HepG2 (cell line): ENCODE measurements around the gene FAM229A. TPM values are rescaled to one million over a fixed set of nuclear protein-coding genes. Genes with fewer than 3 reads are reported as not detected.

ENCODE experiments used
- ATAC-seq: fragments of 200-7000 bp; cut with Tn5 transposase; 3 replicates; pipeline ENCODE4 v1.9.1; 2020; ENCODE audit warnings: mild to moderate bottlenecking, moderate library complexity
- BruUV-seq: library from RNA; stranded (reverse); fragments of 400-500 nt; replicated peaks from 2 replicates; lab custom pipeline; 2021; lab: Mats Ljungman, UMichigan
- CTCF ChIA-PET: fragments of 300-600 bp; formaldehyde crosslinking; extraction: SDS; loops from one replicate; lab custom pipeline; 2021; ENCODE audit warnings: low total read pairs, inconsistent platforms, low intra/inter-chr PET ratio; lab: Yijun Ruan, JAX
- POLR2A ChIA-PET: fragments of 350-600 bp; sonication (Branson Sonifier 250); formaldehyde crosslinking; loops from one replicate; lab custom pipeline; 2020; ENCODE audit warnings: antibody characterized with exemption, inconsistent platforms; lab: Yijun Ruan, JAX
- DNase-seq: peaks from one replicate; pipeline ENCODE4 v3.0.0-alpha.2; 2015; ENCODE audit warnings: low spot score
- FAIRE-seq: peaks from 3 replicates; lab custom pipeline; 2011; peaks lifted over from hg19 to GRCh38; lab: Jason Lieb, UNC
- H2AFZ ChIP-seq: one replicate; pipeline ENCODE4 v1.6.1; 2011; ENCODE audit warnings: low read length, inconsistent platforms
- H3K27ac ChIP-seq: fragments of 300-600 bp; 3 replicates; pipeline ENCODE4 v1.8.0; 2011; ENCODE audit warnings: mixed run types, mild to moderate bottlenecking, mixed read lengths, low read length, inconsistent platforms; ENCODE audit not compliant: insufficient read depth; ENCODE audit errors: extremely low read length
- H3K27me3 ChIP-seq, 2 experiments: fragments of 200-600 bp in 1 of 2; 2 replicates in 1 of 2; 3 replicates in 1 of 2; pipeline versions ENCODE4 v1.6.0 to v1.8.0; 2011; ENCODE audit warnings: low read length in 2 of 2, mild to moderate bottlenecking in 2 of 2, moderate library complexity in 2 of 2, inconsistent platforms in 1 of 2; ENCODE audit not compliant: insufficient read depth in 2 of 2, control insufficient read depth in 1 of 2
- H3K36me3 ChIP-seq, 2 experiments: fragments of 200-600 bp in 1 of 2; replicated peaks in 1 of 2; 2 replicates in 1 of 2; 3 replicates in 1 of 2; pipeline versions ENCODE4 v1.5.1 to v1.8.0; 2011; ENCODE audit warnings: low read length in 2 of 2, inconsistent platforms in 1 of 2; ENCODE audit not compliant: insufficient read depth in 2 of 2, control insufficient read depth in 1 of 2
- H3K4me1 ChIP-seq: 2 replicates; pipeline ENCODE4 v1.5.1; 2012; ENCODE audit warnings: low read length, inconsistent platforms; ENCODE audit not compliant: insufficient read depth
- H3K4me2 ChIP-seq: 2 replicates; pipeline ENCODE4 v1.6.0; 2011; ENCODE audit warnings: low read depth, low read length, inconsistent platforms
- H3K4me3 ChIP-seq, 3 experiments: fragments of 200-600 bp in 1 of 3; sonication (generic), shearing (Covaris generic) in 1 of 3; replicated peaks in 1 of 3; 2 replicates each; pipeline ENCODE4 v1.5.1; 2011 to 2016; ENCODE audit warnings: low read length in 3 of 3, inconsistent platforms in 2 of 3, low read depth in 2 of 3, mild to moderate bottlenecking in 2 of 3, control low read depth in 1 of 3, mixed read lengths in 1 of 3; ENCODE audit not compliant: insufficient read depth in 1 of 3
- H3K79me2 ChIP-seq: one replicate; pipeline ENCODE4 v1.6.1; 2011; ENCODE audit warnings: low read length, inconsistent platforms; ENCODE audit not compliant: insufficient read depth
- H3K9ac ChIP-seq: 2 replicates; pipeline ENCODE4 v1.6.0; 2011; ENCODE audit warnings: mild to moderate bottlenecking, low read depth, low read length, inconsistent platforms; ENCODE audit not compliant: insufficient read depth
- H3K9me3 ChIP-seq: 2 replicates; pipeline ENCODE4 v1.5.1; 2012; ENCODE audit warnings: mild to moderate bottlenecking, low read length
- H4K20me1 ChIP-seq: 2 replicates; pipeline ENCODE4 v1.6.0; 2011; ENCODE audit warnings: inconsistent platforms, mild to moderate bottlenecking, low read length, moderate library complexity; ENCODE audit not compliant: insufficient read depth
- NONO ChIP-seq, 2 experiments: fragments of 450-650 bp in 1 of 2; sonication (generic) in 1 of 2; formaldehyde crosslinking in 1 of 2; IDR thresholded peaks in 1 of 2; conservative IDR thresholded peaks in 1 of 2; 2 replicates each; pipeline versions ENCODE4 v1.6.1 to v1.8.0; 2017 to 2022; ENCODE audit warnings: mild to moderate bottlenecking in 1 of 2, missing genetic modification reagents in 1 of 2, moderate library complexity in 1 of 2
- ONECUT2 ChIP-seq: sonication (generic); formaldehyde crosslinking; IDR thresholded peaks from 2 replicates; pipeline ENCODE4 v1.4.0; 2020; ENCODE audit warnings: missing genetic modification reagents
- WGBS: methylation state at CpG from one replicate; pipeline ENCODE4 v1.1.6; 2017; ENCODE audit warnings: low lambda C conversion rate; 5-methylcytosine and 5-hydroxymethylcytosine counted together
- in situ Hi-C: cut with HindIII; loops from 2 replicates; pipeline ENCODE4 v1.10.0; 2017; ENCODE audit warnings: low pct_unique_long_range_greater_than_20kb; ENCODE audit not compliant: extremely low pct_ligation_motif_present
- intact Hi-C: fragments of 100-400 bp; cut with micrococcal nuclease; formaldehyde crosslinking; loops from one replicate; pipeline ENCODE4 v1.10.0; 2022; ENCODE audit not compliant: unreplicated experiment
- polyA plus RNA-seq, 8 experiments: library from polyadenylated mRNA; depleted of rRNA in 3 of 8; stranded (reverse) in 7 of 8; unstranded in 1 of 8; fragments of >200 nt; fragmentation: Illumina TruSeq in 4 of 8; extraction: Trizol in 4 of 8; gene quantifications; 2 replicates each; pipeline versions ENCODE4 v1.2.1 to v1.2.3, GENCODE V29; 2011 to 2016; ENCODE audit warnings: low read depth in 4 of 8, missing spikeins in 1 of 8, mixed read lengths in 1 of 8; ENCODE audit not compliant: insufficient read depth in 1 of 8
- total RNA-seq, 5 experiments: library from RNA; depleted of rRNA; stranded (reverse); fragments of >200 nt; fragmentation: Illumina TruSeq; extraction: Trizol; gene quantifications; 2 replicates each; pipeline ENCODE4 v1.2.3, GENCODE V29; 2016; ENCODE audit warnings: low read depth in 1 of 5
- TF ChIP-seq, protein P1 (sequence below): sonication (generic); formaldehyde crosslinking; IDR thresholded peaks from 2 replicates; pipeline ENCODE4 v1.5.0; 2020; ENCODE audit warnings: mild to moderate bottlenecking, missing genetic modification reagents
- TF ChIP-seq, protein P2 (sequence below): sonication (generic); formaldehyde crosslinking; IDR thresholded peaks from 2 replicates; pipeline ENCODE4 v1.5.0; 2020; ENCODE audit warnings: mild to moderate bottlenecking, missing genetic modification reagents
- TF ChIP-seq, protein P3 (sequence below): sonication (generic); formaldehyde crosslinking; IDR thresholded peaks from 2 replicates; pipeline ENCODE4 v1.4.0; 2020; ENCODE audit warnings: missing genetic modification reagents; ENCODE audit errors: not compliant biosample characterization
- TF ChIP-seq, protein P4 (sequence below): sonication (generic); formaldehyde crosslinking; IDR thresholded peaks from 2 replicates; pipeline ENCODE4 v1.4.0; 2020; ENCODE audit warnings: missing genetic modification reagents

FAM229A gene
- total and polyA plus RNA-seq, 2 of the 13 experiments (the other 11 are each of a cell fraction or from before 2014, with no cell fraction given): 3.2 to 17.6 TPM

DNA sequence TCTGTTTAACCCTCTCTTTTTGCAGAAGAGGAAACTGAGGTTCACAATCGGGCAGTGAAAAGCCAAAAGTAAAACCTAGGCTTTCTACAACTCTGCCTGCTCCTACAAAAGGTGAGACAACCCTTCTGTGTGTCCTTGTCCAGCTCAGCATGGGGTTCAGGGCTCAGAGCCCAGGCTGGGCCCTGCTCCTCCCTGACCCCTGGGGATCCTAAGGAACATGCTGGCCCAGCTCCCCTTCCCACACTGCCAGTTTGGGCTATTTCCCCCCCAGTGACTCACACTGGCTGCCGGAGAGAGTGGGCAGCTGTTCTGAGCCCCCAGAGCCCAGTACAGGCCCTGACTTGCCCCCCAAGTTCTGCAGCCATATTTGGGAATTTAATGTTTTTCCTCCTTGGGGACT, 8.9 kb downstream of the FAM229A start:
- no TSS peak for BruUV-seq
- H2AFZ ChIP-seq: no peak overlapping the region
- TF ChIP-seq, protein P1, sequence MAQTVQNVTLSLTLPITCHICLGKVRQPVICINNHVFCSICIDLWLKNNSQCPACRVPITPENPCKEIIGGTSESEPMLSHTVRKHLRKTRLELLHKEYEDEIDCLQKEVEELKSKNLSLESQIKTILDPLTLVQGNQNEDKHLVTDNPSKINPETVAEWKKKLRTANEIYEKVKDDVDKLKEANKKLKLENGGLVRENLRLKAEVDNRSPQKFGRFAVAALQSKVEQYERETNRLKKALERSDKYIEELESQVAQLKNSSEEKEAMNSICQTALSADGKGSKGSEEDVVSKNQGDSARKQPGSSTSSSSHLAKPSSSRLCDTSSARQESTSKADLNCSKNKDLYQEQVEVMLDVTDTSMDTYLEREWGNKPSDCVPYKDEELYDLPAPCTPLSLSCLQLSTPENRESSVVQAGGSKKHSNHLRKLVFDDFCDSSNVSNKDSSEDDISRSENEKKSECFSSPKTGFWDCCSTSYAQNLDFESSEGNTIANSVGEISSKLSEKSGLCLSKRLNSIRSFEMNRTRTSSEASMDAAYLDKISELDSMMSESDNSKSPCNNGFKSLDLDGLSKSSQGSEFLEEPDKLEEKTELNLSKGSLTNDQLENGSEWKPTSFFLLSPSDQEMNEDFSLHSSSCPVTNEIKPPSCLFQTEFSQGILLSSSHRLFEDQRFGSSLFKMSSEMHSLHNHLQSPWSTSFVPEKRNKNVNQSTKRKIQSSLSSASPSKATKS (CRISPR knock-in tag): no peak
- no peaks in the 10 kb centered on the region for H3K79me2 ChIP-seq
- peak overlapping the region; percentile 92 for H3K27ac ChIP-seq
- H3K4me3 ChIP-seq: no peak overlapping the region
- H3K9ac ChIP-seq: no peak overlapping the region; the same call in 1 of the 2 replicates
- intact Hi-C loops (no loop called here), in situ Hi-C loops (no loop called here)
- no peaks in the 10 kb centered on the region for H3K36me3 ChIP-seq
- 90% methylated on average over 2 of the region's 2 CpGs for WGBS
- DNase-seq (no peak), ATAC-seq (no peak), FAIRE-seq (no peak)
- no peaks in the 10 kb centered on the region for H3K27me3 ChIP-seq
- peaks cover 63% of the 10 kb centered on the region for H3K4me1 ChIP-seq
- H4K20me1 ChIP-seq: no peaks in the 10 kb centered on the region
- H3K4me2 ChIP-seq: peak overlapping the region; percentile 80
- H3K9me3 ChIP-seq: no peaks in the 10 kb centered on the region
- ChIA-PET CTCF (no interaction called here), POLR2A (interaction anchor here (1.0 to 10.1 kb wide), 9 partner anchors 11 to 138 kb away, joined by 3 to 222 read pairs (median 17); partner anchors contain the start of genes BSDC1, HDAC1 and MARCKSL1)

DNA sequence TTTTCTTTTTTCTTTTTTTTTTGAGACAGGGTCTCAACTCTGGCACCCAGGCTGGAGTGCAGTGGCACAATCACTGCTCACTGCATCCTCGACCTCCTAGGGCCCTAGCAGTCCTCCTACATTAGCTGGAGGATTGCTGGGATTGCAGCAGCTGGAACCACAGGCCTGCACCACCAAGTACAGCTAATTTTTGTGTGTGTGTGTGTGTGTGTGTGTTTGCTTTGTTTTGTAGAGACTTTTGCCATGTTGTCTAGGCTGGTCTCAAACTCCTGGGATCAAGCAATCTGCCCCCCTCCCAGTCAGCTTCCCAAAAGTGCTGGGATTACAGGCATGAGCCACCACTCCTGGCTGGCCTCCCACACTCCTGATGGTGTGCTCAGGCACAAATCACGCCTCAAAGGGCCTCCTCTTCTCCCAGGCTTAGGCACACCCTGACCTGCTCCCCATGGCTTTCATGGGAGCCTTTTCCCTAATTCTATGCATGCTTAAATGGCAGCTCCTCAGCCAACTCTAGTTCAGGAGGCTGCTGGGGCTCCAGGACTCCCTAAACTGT, 9.4 kb downstream of the FAM229A start:
- H3K9ac ChIP-seq: peak overlapping the region; percentile 87
- ATAC-seq: no peak
- no peaks in the 10 kb centered on the region for H4K20me1 ChIP-seq
- H3K79me2 ChIP-seq: no peaks in the 10 kb centered on the region
- no peak for DNase-seq
- ChIA-PET CTCF (no interaction called here), POLR2A (interaction anchor here (1.2 to 10.1 kb wide), 14 partner anchors 10 to 173 kb away, joined by 3 to 222 read pairs (median 12); partner anchors contain the start of genes BSDC1, FAM229A, HDAC1 and LCK)
- FAIRE-seq: peak; percentile 12
- in situ Hi-C loops: no loop called here
- peak overlapping the region; percentile 80 for H3K4me2 ChIP-seq
- WGBS: 71% methylated on average over 1 of the region's 2 CpGs
- H3K36me3 ChIP-seq: no peaks in the 10 kb centered on the region
- no TSS peak for BruUV-seq
- peak overlapping the region; percentile 92 for H3K27ac ChIP-seq
- peaks cover 63% of the 10 kb centered on the region for H3K4me1 ChIP-seq
- peak overlapping the region in 1 of 3 experiments; percentile 73; a peak in 1 of 6 replicates for H3K4me3 ChIP-seq
- intact Hi-C loops: no loop called here
- no peaks in the 10 kb centered on the region for H3K9me3 ChIP-seq
- no peak overlapping the region for H2AFZ ChIP-seq
- no peaks in the 10 kb centered on the region for H3K27me3 ChIP-seq
- TF ChIP-seq ONECUT2 (CRISPR knock-in tag) (no peak), NONO (IDR thresholded peaks at IDR 0.05) (no peak), NONO (CRISPR knock-in tag; conservative IDR thresholded peaks at IDR 0.05) (no peak)
- TF ChIP-seq, protein P2, sequence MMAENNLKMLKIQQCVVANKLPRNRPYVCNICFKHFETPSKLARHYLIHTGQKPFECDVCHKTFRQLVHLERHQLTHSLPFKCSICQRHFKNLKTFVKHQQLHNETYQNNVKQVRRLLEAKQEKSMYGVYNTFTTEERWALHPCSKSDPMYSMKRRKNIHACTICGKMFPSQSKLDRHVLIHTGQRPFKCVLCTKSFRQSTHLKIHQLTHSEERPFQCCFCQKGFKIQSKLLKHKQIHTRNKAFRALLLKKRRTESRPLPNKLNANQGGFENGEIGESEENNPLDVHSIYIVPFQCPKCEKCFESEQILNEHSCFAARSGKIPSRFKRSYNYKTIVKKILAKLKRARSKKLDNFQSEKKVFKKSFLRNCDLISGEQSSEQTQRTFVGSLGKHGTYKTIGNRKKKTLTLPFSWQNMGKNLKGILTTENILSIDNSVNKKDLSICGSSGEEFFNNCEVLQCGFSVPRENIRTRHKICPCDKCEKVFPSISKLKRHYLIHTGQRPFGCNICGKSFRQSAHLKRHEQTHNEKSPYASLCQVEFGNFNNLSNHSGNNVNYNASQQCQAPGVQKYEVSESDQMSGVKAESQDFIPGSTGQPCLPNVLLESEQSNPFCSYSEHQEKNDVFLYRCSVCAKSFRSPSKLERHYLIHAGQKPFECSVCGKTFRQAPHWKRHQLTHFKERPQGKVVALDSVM (CRISPR knock-in tag): no peak
- TF ChIP-seq, protein P3, sequence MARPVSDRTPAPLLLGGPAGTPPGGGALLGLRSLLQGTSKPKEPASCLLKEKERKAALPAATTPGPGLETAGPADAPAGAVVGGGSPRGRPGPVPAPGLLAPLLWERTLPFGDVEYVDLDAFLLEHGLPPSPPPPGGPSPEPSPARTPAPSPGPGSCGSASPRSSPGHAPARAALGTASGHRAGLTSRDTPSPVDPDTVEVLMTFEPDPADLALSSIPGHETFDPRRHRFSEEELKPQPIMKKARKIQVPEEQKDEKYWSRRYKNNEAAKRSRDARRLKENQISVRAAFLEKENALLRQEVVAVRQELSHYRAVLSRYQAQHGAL (CRISPR knock-in tag): no peak
- TF ChIP-seq, protein P4, sequence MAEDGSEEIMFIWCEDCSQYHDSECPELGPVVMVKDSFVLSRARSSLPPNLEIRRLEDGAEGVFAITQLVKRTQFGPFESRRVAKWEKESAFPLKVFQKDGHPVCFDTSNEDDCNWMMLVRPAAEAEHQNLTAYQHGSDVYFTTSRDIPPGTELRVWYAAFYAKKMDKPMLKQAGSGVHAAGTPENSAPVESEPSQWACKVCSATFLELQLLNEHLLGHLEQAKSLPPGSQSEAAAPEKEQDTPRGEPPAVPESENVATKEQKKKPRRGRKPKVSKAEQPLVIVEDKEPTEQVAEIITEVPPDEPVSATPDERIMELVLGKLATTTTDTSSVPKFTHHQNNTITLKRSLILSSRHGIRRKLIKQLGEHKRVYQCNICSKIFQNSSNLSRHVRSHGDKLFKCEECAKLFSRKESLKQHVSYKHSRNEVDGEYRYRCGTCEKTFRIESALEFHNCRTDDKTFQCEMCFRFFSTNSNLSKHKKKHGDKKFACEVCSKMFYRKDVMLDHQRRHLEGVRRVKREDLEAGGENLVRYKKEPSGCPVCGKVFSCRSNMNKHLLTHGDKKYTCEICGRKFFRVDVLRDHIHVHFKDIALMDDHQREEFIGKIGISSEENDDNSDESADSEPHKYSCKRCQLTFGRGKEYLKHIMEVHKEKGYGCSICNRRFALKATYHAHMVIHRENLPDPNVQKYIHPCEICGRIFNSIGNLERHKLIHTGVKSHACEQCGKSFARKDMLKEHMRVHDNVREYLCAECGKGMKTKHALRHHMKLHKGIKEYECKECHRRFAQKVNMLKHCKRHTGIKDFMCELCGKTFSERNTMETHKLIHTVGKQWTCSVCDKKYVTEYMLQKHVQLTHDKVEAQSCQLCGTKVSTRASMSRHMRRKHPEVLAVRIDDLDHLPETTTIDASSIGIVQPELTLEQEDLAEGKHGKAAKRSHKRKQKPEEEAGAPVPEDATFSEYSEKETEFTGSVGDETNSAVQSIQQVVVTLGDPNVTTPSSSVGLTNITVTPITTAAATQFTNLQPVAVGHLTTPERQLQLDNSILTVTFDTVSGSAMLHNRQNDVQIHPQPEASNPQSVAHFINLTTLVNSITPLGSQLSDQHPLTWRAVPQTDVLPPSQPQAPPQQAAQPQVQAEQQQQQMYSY (CRISPR knock-in tag): no peak
